ENCODE data around the gene CARMIL3.
"Not testable (repeated sequence)": the region's sequence is repeated elsewhere in the genome, so short reads cannot be mapped to it uniquely, and the experiment has no call there.

The CARMIL3 gene

GRCh38 chr14:24093207-24093900, 41.5 kb downstream of the CARMIL3 start:
- in situ Hi-C loops (cut with HindIII; ENCODE audit: low sequenced_read_pairs) = no loop called here

- in situ Hi-C loops (cut with HindIII; ENCODE audit: low sequenced_read_pairs) = no loop called here
Measured at GRCh38 chr14:24093901-24094840, 42.4 kb downstream of the CARMIL3 start, which contains the start of gene PCK2. PCK2 (plus strand) TSS chr14:24094311; CDS start chr14:24094406, 95 bp downstream.

GRCh38 chr14:24094841-24095270, 43.0 kb downstream of the CARMIL3 start:
- in situ Hi-C loops (cut with HindIII; ENCODE audit: low sequenced_read_pairs) = no loop called here

- in situ Hi-C loops (cut with HindIII; ENCODE audit: low sequenced_read_pairs) = no loop called here
Measured at GRCh38 chr14:24095271-24096068, 43.7 kb downstream of the CARMIL3 start.

- in situ Hi-C loops (cut with HindIII; ENCODE audit: low sequenced_read_pairs) = no loop called here
Measured at GRCh38 chr14:24096545-24097181, 44.9 kb downstream of the CARMIL3 start.

GRCh38 chr14:24098229-24098926, 46.6 kb downstream of the CARMIL3 start:
- in situ Hi-C loops (cut with HindIII; ENCODE audit: low sequenced_read_pairs) = no loop called here

- in situ Hi-C loops (cut with HindIII; ENCODE audit: low sequenced_read_pairs) = no loop called here
Measured at GRCh38 chr14:24098927-24099813, 47.4 kb downstream of the CARMIL3 start.

- in situ Hi-C loops (cut with HindIII; ENCODE audit: low sequenced_read_pairs) = no loop called here
Measured at GRCh38 chr14:24100197-24100981, 48.6 kb downstream of the CARMIL3 start.

GRCh38 chr14:24100982-24101494, 49.2 kb downstream of the CARMIL3 start:
- in situ Hi-C loops (cut with HindIII; ENCODE audit: low sequenced_read_pairs) = no loop called here

GRCh38 chr14:24102357-24103048, 50.7 kb downstream of the CARMIL3 start:
- in situ Hi-C loops (cut with HindIII; ENCODE audit: low sequenced_read_pairs) = no loop called here

GRCh38 chr14:24103451-24103850, 51.6 kb downstream of the CARMIL3 start:
- in situ Hi-C loops (cut with HindIII; ENCODE audit: low sequenced_read_pairs) = no loop called here

GRCh38 chr14:24105609-24106239, 53.9 kb downstream of the CARMIL3 start:
- in situ Hi-C loops (cut with HindIII; ENCODE audit: low sequenced_read_pairs) = not testable (repeated sequence)

GRCh38 chr14:24106672-24107271, 55.0 kb downstream of the CARMIL3 start:
- in situ Hi-C loops (cut with HindIII; ENCODE audit: low sequenced_read_pairs) = no loop called here

GRCh38 chr14:24108336-24108874, 56.6 kb downstream of the CARMIL3 start:
- in situ Hi-C loops (cut with HindIII; ENCODE audit: low sequenced_read_pairs) = no loop called here

GRCh38 chr14:24110060-24110459, 58.3 kb downstream of the CARMIL3 start:
- in situ Hi-C loops (cut with HindIII; ENCODE audit: low sequenced_read_pairs) = no loop called here

GRCh38 chr14:24110523-24110922, 58.7 kb downstream of the CARMIL3 start:
- in situ Hi-C loops (cut with HindIII; ENCODE audit: low sequenced_read_pairs) = no loop called here

Measured in endothelial cell of hepatic sinusoid (primary cell).